HepG2 (cell line): ENCODE measurements around the gene STK39. TPM values are rescaled to one million over a fixed set of nuclear protein-coding genes. Genes with fewer than 3 reads are reported as not detected.
A peak's percentile ranks its signal among the peaks of the same experiment; 100 is the strongest.

Experiments used
- ATAC-seq: fragments of 200-7000 bp; cut with Tn5 transposase; 3 replicates; pipeline ENCODE4 v1.9.1; 2020; ENCODE audit warnings: mild to moderate bottlenecking, moderate library complexity
- BruUV-seq: library from RNA; stranded (reverse); fragments of 400-500 nt; replicated peaks from 2 replicates; lab custom pipeline; 2021; lab: Mats Ljungman, UMichigan
- CTCF ChIA-PET: fragments of 300-600 bp; formaldehyde crosslinking; extraction: SDS; loops from one replicate; lab custom pipeline; 2021; ENCODE audit warnings: low total read pairs, inconsistent platforms, low intra/inter-chr PET ratio; lab: Yijun Ruan, JAX
- POLR2A ChIA-PET: fragments of 350-600 bp; sonication (Branson Sonifier 250); formaldehyde crosslinking; loops from one replicate; lab custom pipeline; 2020; ENCODE audit warnings: antibody characterized with exemption, inconsistent platforms; lab: Yijun Ruan, JAX
- DNase-seq: peaks from one replicate; pipeline ENCODE4 v3.0.0-alpha.2; 2015; ENCODE audit warnings: low spot score
- FAIRE-seq: peaks from 3 replicates; lab custom pipeline; 2011; peaks lifted over from hg19 to GRCh38; lab: Jason Lieb, UNC
- H2AFZ ChIP-seq: one replicate; pipeline ENCODE4 v1.6.1; 2011; ENCODE audit warnings: low read length, inconsistent platforms
- H3K27ac ChIP-seq: fragments of 300-600 bp; 3 replicates; pipeline ENCODE4 v1.8.0; 2011; ENCODE audit warnings: mixed run types, mild to moderate bottlenecking, mixed read lengths, low read length, inconsistent platforms; ENCODE audit not compliant: insufficient read depth; ENCODE audit errors: extremely low read length
- H3K27me3 ChIP-seq, 2 experiments: fragments of 200-600 bp in 1 of 2; 2 replicates in 1 of 2; 3 replicates in 1 of 2; pipeline versions ENCODE4 v1.6.0 to v1.8.0; 2011; ENCODE audit warnings: low read length in 2 of 2, mild to moderate bottlenecking in 2 of 2, moderate library complexity in 2 of 2, inconsistent platforms in 1 of 2; ENCODE audit not compliant: insufficient read depth in 2 of 2, control insufficient read depth in 1 of 2
- H3K36me3 ChIP-seq, 2 experiments: fragments of 200-600 bp in 1 of 2; replicated peaks in 1 of 2; 2 replicates in 1 of 2; 3 replicates in 1 of 2; pipeline versions ENCODE4 v1.5.1 to v1.8.0; 2011; ENCODE audit warnings: low read length in 2 of 2, inconsistent platforms in 1 of 2; ENCODE audit not compliant: insufficient read depth in 2 of 2, control insufficient read depth in 1 of 2
- H3K4me1 ChIP-seq: 2 replicates; pipeline ENCODE4 v1.5.1; 2012; ENCODE audit warnings: low read length, inconsistent platforms; ENCODE audit not compliant: insufficient read depth
- H3K4me2 ChIP-seq: 2 replicates; pipeline ENCODE4 v1.6.0; 2011; ENCODE audit warnings: low read depth, low read length, inconsistent platforms
- H3K4me3 ChIP-seq, 3 experiments: fragments of 200-600 bp in 1 of 3; sonication (generic), shearing (Covaris generic) in 1 of 3; replicated peaks in 1 of 3; 2 replicates each; pipeline ENCODE4 v1.5.1; 2011 to 2016; ENCODE audit warnings: low read length in 3 of 3, inconsistent platforms in 2 of 3, low read depth in 2 of 3, mild to moderate bottlenecking in 2 of 3, control low read depth in 1 of 3, mixed read lengths in 1 of 3; ENCODE audit not compliant: insufficient read depth in 1 of 3
- H3K79me2 ChIP-seq: one replicate; pipeline ENCODE4 v1.6.1; 2011; ENCODE audit warnings: low read length, inconsistent platforms; ENCODE audit not compliant: insufficient read depth
- H3K9ac ChIP-seq: 2 replicates; pipeline ENCODE4 v1.6.0; 2011; ENCODE audit warnings: mild to moderate bottlenecking, low read depth, low read length, inconsistent platforms; ENCODE audit not compliant: insufficient read depth
- H3K9me3 ChIP-seq: 2 replicates; pipeline ENCODE4 v1.5.1; 2012; ENCODE audit warnings: mild to moderate bottlenecking, low read length
- H4K20me1 ChIP-seq: 2 replicates; pipeline ENCODE4 v1.6.0; 2011; ENCODE audit warnings: inconsistent platforms, mild to moderate bottlenecking, low read length, moderate library complexity; ENCODE audit not compliant: insufficient read depth
- ATF4 ChIP-seq, 2 experiments: fragments of 450-650 bp in 1 of 2; sonication (generic) in 1 of 2; formaldehyde crosslinking; IDR thresholded peaks; 2 replicates each; pipeline versions ENCODE4 v1.5.0 to v1.8.0; 2020 to 2022; ENCODE audit warnings: mild to moderate bottlenecking in 1 of 2, missing genetic modification reagents in 1 of 2
- GTF2F1 ChIP-seq: fragments of 150-350 bp; IDR thresholded peaks from 2 replicates; pipeline ENCODE4 v1.6.1; 2014; ENCODE audit warnings: low read length
- MED13 ChIP-seq: sonication (generic); formaldehyde crosslinking; IDR thresholded peaks from 2 replicates; pipeline ENCODE4 v1.5.0; 2020; ENCODE audit warnings: missing genetic modification reagents
- MZF1 ChIP-seq: sonication (generic); formaldehyde crosslinking; IDR thresholded peaks from 2 replicates; pipeline ENCODE4 v1.8.1; 2023; ENCODE audit warnings: mild to moderate bottlenecking, missing genetic modification reagents, borderline replicate concordance
- PHF20 ChIP-seq: sonication (generic); formaldehyde crosslinking; IDR thresholded peaks from 2 replicates; pipeline ENCODE4 v1.5.0; 2020; ENCODE audit warnings: mild to moderate bottlenecking, missing genetic modification reagents
- POLR2G ChIP-seq: fragments of 200-400 bp; formaldehyde crosslinking; IDR thresholded peaks from 2 replicates; pipeline ENCODE4 v1.6.1; 2018; ENCODE audit warnings: mild to moderate bottlenecking, low read depth, low read length, moderate library complexity
- XRCC5 ChIP-seq: fragments of 200-400 bp; formaldehyde crosslinking; optimal IDR thresholded peaks from 2 replicates; pipeline ENCODE3; 2017; ENCODE audit warnings: mild to moderate bottlenecking, low read length
- ZFP36L1 ChIP-seq: sonication (generic); formaldehyde crosslinking; IDR thresholded peaks from 2 replicates; pipeline ENCODE4 v1.8.0; 2022; ENCODE audit warnings: mild to moderate bottlenecking, missing genetic modification reagents, moderate library complexity
- ZNF136 ChIP-seq: sonication (generic); formaldehyde crosslinking; IDR thresholded peaks from 2 replicates; pipeline ENCODE4 v1.8.1; 2022; ENCODE audit warnings: low read depth, mild to moderate bottlenecking, moderate library complexity, missing genetic modification reagents
- ZNF142 ChIP-seq: sonication (generic); formaldehyde crosslinking; IDR thresholded peaks from 2 replicates; pipeline ENCODE4 v1.4.0; 2020; ENCODE audit warnings: missing genetic modification reagents
- ZNF513 ChIP-seq: sonication (generic); formaldehyde crosslinking; conservative IDR thresholded peaks from 2 replicates; pipeline ENCODE4 v1.5.0; 2020; ENCODE audit warnings: missing genetic modification reagents
- ZNF660 ChIP-seq: sonication (generic); formaldehyde crosslinking; IDR thresholded peaks from 2 replicates; pipeline ENCODE4 v1.5.1; 2020; ENCODE audit warnings: mild to moderate bottlenecking, low read depth, missing genetic modification reagents, borderline replicate concordance
- ZNF839 ChIP-seq: sonication (generic); formaldehyde crosslinking; IDR thresholded peaks from 2 replicates; pipeline ENCODE4 v1.4.0; 2020; ENCODE audit warnings: missing genetic modification reagents, mild to moderate bottlenecking, borderline replicate concordance
- ZUFSP ChIP-seq: sonication (generic); formaldehyde crosslinking; IDR thresholded peaks from 2 replicates; pipeline ENCODE4 v1.9.0; 2021; ENCODE audit warnings: missing genetic modification reagents, mild to moderate bottlenecking, borderline replicate concordance
- WGBS: methylation state at CpG from one replicate; pipeline ENCODE4 v1.1.6; 2017; ENCODE audit warnings: low lambda C conversion rate; 5-methylcytosine and 5-hydroxymethylcytosine counted together
- in situ Hi-C: cut with HindIII; loops from 2 replicates; pipeline ENCODE4 v1.10.0; 2017; ENCODE audit warnings: low pct_unique_long_range_greater_than_20kb; ENCODE audit not compliant: extremely low pct_ligation_motif_present
- intact Hi-C: fragments of 100-400 bp; cut with micrococcal nuclease; formaldehyde crosslinking; loops from one replicate; pipeline ENCODE4 v1.10.0; 2022; ENCODE audit not compliant: unreplicated experiment
- polyA plus RNA-seq, 8 experiments: library from polyadenylated mRNA; depleted of rRNA in 3 of 8; stranded (reverse) in 7 of 8; unstranded in 1 of 8; fragments of >200 nt; fragmentation: Illumina TruSeq in 4 of 8; extraction: Trizol in 4 of 8; gene quantifications; 2 replicates each; pipeline versions ENCODE4 v1.2.1 to v1.2.3, GENCODE V29; 2011 to 2016; ENCODE audit warnings: low read depth in 4 of 8, missing spikeins in 1 of 8, mixed read lengths in 1 of 8; ENCODE audit not compliant: insufficient read depth in 1 of 8
- total RNA-seq, 5 experiments: library from RNA; depleted of rRNA; stranded (reverse); fragments of >200 nt; fragmentation: Illumina TruSeq; extraction: Trizol; gene quantifications; 2 replicates each; pipeline ENCODE4 v1.2.3, GENCODE V29; 2016; ENCODE audit warnings: low read depth in 1 of 5

The STK39 gene
- total and polyA plus RNA-seq, 2 of the 13 experiments (the other 11 are each of a cell fraction or from before 2014, with no cell fraction given): 27.3 to 38.4 TPM

- BruUV-seq: TSS peak; percentile 98
- peak; percentile 63 for ATAC-seq
- Histone ChIP-seq H3K4me3 (no peak overlapping the region), H3K4me2 (peak overlapping the region; percentile 9; the same call in 1 of the 2 replicates), H3K4me1 (peaks cover 58% of the 10 kb centered on the region), H3K79me2 (peaks cover 26% of the 10 kb centered on the region), H4K20me1 (no peaks in the 10 kb centered on the region), H3K27ac (peak overlapping the region; percentile 49), H2AFZ (no peak overlapping the region), H3K36me3 (peaks cover 1 to 8% of the 10 kb centered on the region in 2 experiments; a peak in 2 of 5 replicates), H3K9me3 (no peaks in the 10 kb centered on the region), H3K27me3 (no peaks in the 10 kb centered on the region), H3K9ac (peak overlapping the region; percentile 53)
- in situ Hi-C loops (no loop called here), intact Hi-C loops (loop anchor here (1.0 kb wide), 2 partner anchors 10 to 35 kb away; no protein-coding TSS in a partner anchor)
- FAIRE-seq: no peak
- ChIA-PET CTCF (no interaction called here), POLR2A (interaction anchor here (1.1 kb wide), 1 partner anchor 21 kb away, joined by 3 read pairs; no protein-coding TSS in a partner anchor)
- DNase-seq: no peak
- WGBS: 80% methylated on average over 5 of the region's 5 CpGs
- TF ChIP-seq POLR2G: 0 out of 2 replicates have a peak, but pooled peaks have one; percentile 10
- no peak for TF ChIP-seq MZF1 (CRISPR knock-in tag)
- TF ChIP-seq ZNF136 (CRISPR knock-in tag): no peak
- TF ChIP-seq ZNF513 (CRISPR knock-in tag): no peak
- TF ChIP-seq ATF4 (CRISPR knock-in tag; IDR thresholded peaks at IDR 0.05): no peak
- no peak for TF ChIP-seq MED13
- no peak for TF ChIP-seq XRCC5
- no peak for TF ChIP-seq ZUFSP (CRISPR knock-in tag)
- no peak for TF ChIP-seq ZNF839 (CRISPR knock-in tag)
- TF ChIP-seq ZNF660 (CRISPR knock-in tag): no peak
- TF ChIP-seq GTF2F1: no peak
- no peak for TF ChIP-seq PHF20 (CRISPR knock-in tag)
- 0 out of 2 replicates have a peak, but pooled peaks have one; percentile 49 for TF ChIP-seq ZFP36L1
- no peak for TF ChIP-seq ZNF142
These were observed 35.7 kb downstream of the STK39 start for GRCh38 chr2:168211664-168212163.
